H9 (cell line): ENCODE measurements around the gene MTSS2. TPM values are rescaled to one million over a fixed set of nuclear protein-coding genes. Genes with fewer than 3 reads are reported as not detected.

Experiments used
- DNase-seq: peaks from one replicate; pipeline ENCODE4 v3.0.0-alpha.2; 2017
- H2AFZ ChIP-seq: one replicate; pipeline ENCODE4 v1.6.1; 2013; ENCODE audit warnings: mild to moderate bottlenecking, low read length, control low read depth, moderate library complexity
- H2AK5ac ChIP-seq: 2 replicates; pipeline ENCODE4 v1.6.1; 2013; ENCODE audit warnings: low read length, control low read depth, mixed read lengths; ENCODE audit not compliant: insufficient read length
- H2BK120ac ChIP-seq: one replicate; pipeline ENCODE4 v1.6.1; 2013; ENCODE audit warnings: low read depth, mild to moderate bottlenecking, low read length, control low read depth, inconsistent platforms; ENCODE audit not compliant: poor library complexity, severe bottlenecking
- H2BK12ac ChIP-seq: 2 replicates; pipeline ENCODE4 v1.6.1; 2013; ENCODE audit warnings: low read length, control low read depth, mixed read lengths, low read depth; ENCODE audit not compliant: insufficient read length
- H2BK15ac ChIP-seq: 2 replicates; pipeline ENCODE4 v1.6.1; 2013; ENCODE audit warnings: low read depth, low read length, control low read depth
- H2BK20ac ChIP-seq: one replicate; pipeline ENCODE4 v1.6.1; 2013; ENCODE audit warnings: low read depth, mild to moderate bottlenecking, low read length, control low read depth, inconsistent platforms; ENCODE audit not compliant: poor library complexity, severe bottlenecking
- H2BK5ac ChIP-seq: 2 replicates; pipeline ENCODE4 v1.6.1; 2013; ENCODE audit warnings: low read length, control low read depth, mixed read lengths; ENCODE audit not compliant: insufficient read length
- H3K14ac ChIP-seq: 2 replicates; pipeline ENCODE4 v1.6.1; 2013; ENCODE audit warnings: low read length, control low read depth; ENCODE audit not compliant: insufficient read depth
- H3K18ac ChIP-seq: 2 replicates; pipeline ENCODE4 v1.6.1; 2013; ENCODE audit warnings: low read depth, mild to moderate bottlenecking, mixed read lengths, low read length, control low read depth; ENCODE audit not compliant: insufficient read length
- H3K23ac ChIP-seq: 2 replicates; pipeline ENCODE4 v1.6.1; 2013; ENCODE audit warnings: low read length, control low read depth, mixed read lengths, low read depth; ENCODE audit not compliant: insufficient read length
- H3K23me2 ChIP-seq: 2 replicates; pipeline ENCODE4 v1.6.1; 2013; ENCODE audit warnings: low read depth, mild to moderate bottlenecking, mixed read lengths, low read length, control low read depth; ENCODE audit not compliant: insufficient read length, poor library complexity, severe bottlenecking
- H3K27ac ChIP-seq: 2 replicates; pipeline ENCODE4 v1.5.1; 2013; ENCODE audit warnings: low read length, control low read depth, mixed read lengths, low read depth; ENCODE audit not compliant: insufficient read length
- H3K27me3 ChIP-seq: 2 replicates; pipeline ENCODE4 v1.6.1; 2013; ENCODE audit warnings: low read length, control low read depth, inconsistent platforms; ENCODE audit not compliant: insufficient read depth
- H3K4ac ChIP-seq: 2 replicates; pipeline ENCODE4 v1.6.1; 2013; ENCODE audit warnings: low read depth, mild to moderate bottlenecking, control low read depth, inconsistent platforms, low read length, moderate library complexity
- H3K4me1 ChIP-seq: 2 replicates; pipeline ENCODE4 v1.6.1; 2013; ENCODE audit warnings: low read length, control low read depth, inconsistent platforms; ENCODE audit not compliant: insufficient read depth
- H3K4me2 ChIP-seq: 2 replicates; pipeline ENCODE4 v1.6.1; 2013; ENCODE audit warnings: low read length, control low read depth, mixed read lengths; ENCODE audit not compliant: insufficient read length, insufficient read depth
- H3K56ac ChIP-seq: 2 replicates; pipeline ENCODE4 v1.6.1; 2013; ENCODE audit warnings: low read depth, mild to moderate bottlenecking, mixed read lengths, low read length, control low read depth; ENCODE audit not compliant: insufficient read length
- H3K79me1 ChIP-seq: 2 replicates; pipeline ENCODE4 v1.6.1; 2013; ENCODE audit warnings: low read depth, mild to moderate bottlenecking, moderate library complexity, low read length, control low read depth, inconsistent platforms; ENCODE audit not compliant: insufficient read depth, poor library complexity, severe bottlenecking
- H3K79me2 ChIP-seq: 2 replicates; pipeline ENCODE4 v1.6.1; 2013; ENCODE audit warnings: low read length, control low read depth, inconsistent platforms; ENCODE audit not compliant: insufficient read depth
- H3K9ac ChIP-seq: 2 replicates; pipeline ENCODE4 v1.6.1; 2013; ENCODE audit warnings: low read length, control low read depth, mixed read lengths; ENCODE audit not compliant: insufficient read length; ENCODE audit errors: extremely low read depth
- H3K9me3 ChIP-seq: one replicate; pipeline ENCODE4 v1.6.1; 2013; ENCODE audit warnings: low read depth, low read length, inconsistent platforms; ENCODE audit not compliant: control insufficient read depth
- H3T11ph ChIP-seq: one replicate; pipeline ENCODE4 v1.6.1; 2013; ENCODE audit warnings: mild to moderate bottlenecking, low read length, control low read depth, inconsistent platforms
- H4K20me1 ChIP-seq: one replicate; pipeline ENCODE4 v1.6.1; 2013; ENCODE audit not compliant: control insufficient read depth, insufficient read length, insufficient read depth
- H4K5ac ChIP-seq: 2 replicates; pipeline ENCODE4 v1.6.1; 2013; ENCODE audit warnings: low read depth, mild to moderate bottlenecking, mixed read lengths, low read length, control low read depth; ENCODE audit not compliant: insufficient read length
- H4K8ac ChIP-seq: replicated peaks from 2 replicates; pipeline ENCODE4 v1.6.1; 2013; ENCODE audit warnings: low read length, control low read depth, mixed read lengths, low read depth; ENCODE audit not compliant: insufficient read length
- H4K91ac ChIP-seq: 2 replicates; pipeline ENCODE4 v1.6.1; 2013; ENCODE audit warnings: low read depth, mild to moderate bottlenecking, moderate library complexity, mixed read lengths, low read length, control low read depth; ENCODE audit not compliant: insufficient read length
- H3K27ac Mint-ChIP-seq, 3 experiments: 2 replicates in 2 of 3; 3 replicates in 1 of 3; pipeline ENCODE4 v1.8.0; 2020 to 2021; ENCODE audit warnings: mixed read lengths in 3 of 3, mild to moderate bottlenecking in 1 of 3, moderate library complexity in 1 of 3
- H3K27me3 Mint-ChIP-seq: 2 replicates; pipeline ENCODE4 v1.8.0; 2021; ENCODE audit warnings: low read depth, mild to moderate bottlenecking, moderate library complexity, mixed read lengths
- H3K36me3 Mint-ChIP-seq, 3 experiments: 2 replicates in 2 of 3; 3 replicates in 1 of 3; pipeline ENCODE4 v1.8.0; 2020 to 2021; ENCODE audit warnings: low read depth in 3 of 3, mixed read lengths in 3 of 3; ENCODE audit not compliant: insufficient read depth in 1 of 3
- H3K4me1 Mint-ChIP-seq, 2 experiments: 2 replicates each; pipeline ENCODE4 v1.8.0; 2020; ENCODE audit warnings: mixed read lengths in 2 of 2
- H3K4me3 Mint-ChIP-seq, 2 experiments: 2 replicates in 1 of 2; 3 replicates in 1 of 2; pipeline ENCODE4 v1.8.0; 2020 to 2021; ENCODE audit warnings: mild to moderate bottlenecking in 2 of 2, mixed read lengths in 2 of 2, moderate library complexity in 1 of 2
- H3K9me3 Mint-ChIP-seq, 2 experiments: 2 replicates in 1 of 2; 3 replicates in 1 of 2; pipeline ENCODE4 v1.8.0; 2020; ENCODE audit warnings: mild to moderate bottlenecking in 2 of 2, mixed read lengths in 2 of 2, moderate library complexity in 1 of 2
- CTCF ChIP-seq: fragments of 200-600 bp; sonication (generic); conservative IDR thresholded peaks from 3 replicates; pipeline ENCODE4 v1.8.0; 2021; ENCODE audit warnings: antibody characterized with exemption, mild to moderate bottlenecking
- WGBS: extraction: QIAGEN DNeasy Blood & Tissue Kit; methylation state at CpG from one replicate; pipeline ENCODE4 v1.1.7; 2013; ENCODE audit warnings: missing lambda C conversion rate, low lambda C conversion rate, mixed read lengths; ENCODE audit not compliant: insufficient read length; ENCODE audit errors: extremely low coverage; 5-methylcytosine and 5-hydroxymethylcytosine counted together
- total RNA-seq: library from RNA; stranded (reverse); gene quantifications from 2 replicates; pipeline ENCODE4 v1.2.1, GENCODE V29; 2021

MTSS2 gene
- total RNA-seq, 1 experiment from 2014 or later: 41.0 TPM

- no CpG with 5 or more reads among the region's 31 CpGs for WGBS
- H3K27ac Mint-ChIP-seq: peak overlapping the region in 2 of 3 experiments; percentile 64 to 90; a peak in 3 of 7 replicates
- Histone ChIP-seq H3K4me1 (no peaks in the 10 kb centered on the region), H2BK5ac (no peak overlapping the region), H3T11ph (no peak overlapping the region), H3K18ac (no peak overlapping the region), H3K27ac (no peak overlapping the region), H3K4ac (no peak overlapping the region), H4K20me1 (no peaks in the 10 kb centered on the region), H3K79me1 (no peaks in the 10 kb centered on the region), H2BK20ac (no peak overlapping the region), H2BK15ac (no peak overlapping the region), H2BK120ac (no peak overlapping the region), H3K27me3 (no peaks in the 10 kb centered on the region), H2AK5ac (no peak overlapping the region), H3K9ac (no peak overlapping the region), H3K23me2 (no peaks in the 10 kb centered on the region), H4K8ac (no peak overlapping the region), H4K5ac (no peak overlapping the region), H4K91ac (no peak overlapping the region), H3K9me3 (no peaks in the 10 kb centered on the region), H2AFZ (no peak overlapping the region), H3K4me2 (no peak overlapping the region), H3K14ac (no peak overlapping the region), H3K23ac (no peak overlapping the region), H2BK12ac (no peak overlapping the region), H3K56ac (no peak overlapping the region), H3K79me2 (no peaks in the 10 kb centered on the region)
- no peaks in the 10 kb centered on the region; a peak in 1 of 5 replicates for H3K9me3 Mint-ChIP-seq
- peaks cover 4 to 12% of the 10 kb centered on the region in 2 experiments; a peak in 3 of 4 replicates for H3K4me1 Mint-ChIP-seq
- H3K4me3 Mint-ChIP-seq: no peak overlapping the region
- H3K36me3 Mint-ChIP-seq: peaks cover 2 to 36% (median 26%) of the 10 kb centered on the region in 3 experiments
- DNase-seq: no peak
- H3K27me3 Mint-ChIP-seq: no peaks in the 10 kb centered on the region
- no peak for TF ChIP-seq CTCF
These were observed 6.8 kb downstream of the MTSS2 start for GRCh38 chr16:70678898-70679670.
